ENCODE results near the gene SOHLH1.

- TF ChIP-seq CTCF (conservative IDR thresholded peaks at IDR 0.05) (no peak), EZH2 (IDR thresholded peaks at IDR 0.05; ENCODE audit: low read depth) (no peak)
These were observed 38.7 kb upstream of the SOHLH1 start for GRCh38 chr9:135737840-135738521.
